ENCODE measurements around the gene NCK2. TPM values are rescaled to one million over a fixed set of nuclear protein-coding genes. Genes with fewer than 3 reads are reported as not detected.
"Not testable (repeated sequence)": the region's sequence is repeated elsewhere in the genome, so short reads cannot be mapped to it uniquely, and the experiment has no call there.

Gene NCK2
- total RNA-seq, 1 donor from 2014 or later, result 40.2 TPM

DNA sequence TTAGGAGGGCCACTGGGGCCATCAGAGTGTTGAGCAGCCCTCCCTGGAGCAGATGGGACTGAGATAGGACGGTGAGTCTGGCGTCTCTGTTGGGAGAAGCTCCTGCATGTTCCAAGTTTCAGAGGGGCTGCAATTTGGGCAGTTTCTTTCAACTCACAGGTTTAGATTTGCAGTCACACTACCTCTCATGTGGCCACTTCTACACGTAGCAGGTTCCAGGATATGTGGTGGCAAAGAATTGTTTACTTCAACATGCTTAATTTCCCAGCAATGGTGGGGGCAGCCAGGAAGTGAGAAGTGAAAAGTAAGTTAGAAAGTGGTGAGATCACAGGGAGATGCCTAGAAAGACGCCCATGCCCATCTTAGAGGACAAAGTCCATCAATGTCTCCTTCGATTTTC lies 9.3 kb downstream of the NCK2 start:
- no peak for DNase-seq (ENCODE audit: low read depth, low spot score)

DNA sequence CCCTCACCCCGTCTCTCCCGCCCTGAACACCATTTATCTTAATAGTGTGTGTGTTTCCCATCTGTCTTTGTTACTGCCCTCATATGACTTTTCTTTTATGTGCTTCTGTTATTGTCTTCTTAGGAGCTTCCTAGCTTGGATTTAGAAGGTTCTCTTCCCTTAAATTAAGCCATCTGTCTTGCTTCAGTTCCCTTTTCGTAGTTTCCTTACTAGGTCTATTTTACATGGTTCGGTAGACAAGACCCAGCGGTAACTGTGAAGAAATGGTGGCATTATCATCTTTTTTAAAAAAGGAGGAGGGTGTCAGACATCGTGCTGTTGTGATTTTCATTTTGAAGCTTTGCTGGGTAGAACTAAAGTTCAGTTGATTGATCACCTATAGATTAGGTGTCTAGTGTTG lies 10.3 kb downstream of the NCK2 start:
- DNase-seq (ENCODE audit: low read depth, low spot score), result no peak

DNA sequence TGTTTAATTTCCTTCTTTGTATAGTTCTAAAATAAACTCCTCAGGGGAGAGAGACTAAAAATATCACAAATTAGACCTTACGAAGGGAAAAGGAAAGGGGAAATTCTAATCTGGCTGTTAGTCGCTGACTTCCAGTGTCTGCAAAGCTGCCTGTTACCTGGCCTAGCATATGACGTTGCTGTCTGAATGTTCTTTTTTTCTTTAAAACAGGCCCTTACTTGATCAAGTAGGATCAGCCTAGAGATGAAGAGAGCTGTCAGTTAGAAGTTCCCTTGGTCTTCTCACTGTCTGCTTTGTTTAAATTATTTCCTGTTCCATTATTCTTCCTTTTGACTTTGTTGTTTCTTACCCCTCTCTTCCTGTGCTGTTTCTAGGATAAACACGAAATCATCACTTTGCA lies 11.2 kb downstream of the NCK2 start:
- DNase-seq (ENCODE audit: low read depth, low spot score), result no peak

- DNase-seq (ENCODE audit: low read depth, low spot score), result no peak
Observed at GRCh38 chr2:105756435-105756834, 11.7 kb downstream of the NCK2 start.

GRCh38 chr2:105756865-105757264 lies 12.2 kb downstream of the NCK2 start:
- not testable (repeated sequence) for DNase-seq (ENCODE audit: low read depth, low spot score)

- DNase-seq (ENCODE audit: low read depth, low spot score), result no peak
Observed at GRCh38 chr2:105757433-105757832, 12.7 kb downstream of the NCK2 start.

- DNase-seq (ENCODE audit: low read depth, low spot score), result no peak
Observed at GRCh38 chr2:105760191-105760590, 15.5 kb downstream of the NCK2 start.

DNA sequence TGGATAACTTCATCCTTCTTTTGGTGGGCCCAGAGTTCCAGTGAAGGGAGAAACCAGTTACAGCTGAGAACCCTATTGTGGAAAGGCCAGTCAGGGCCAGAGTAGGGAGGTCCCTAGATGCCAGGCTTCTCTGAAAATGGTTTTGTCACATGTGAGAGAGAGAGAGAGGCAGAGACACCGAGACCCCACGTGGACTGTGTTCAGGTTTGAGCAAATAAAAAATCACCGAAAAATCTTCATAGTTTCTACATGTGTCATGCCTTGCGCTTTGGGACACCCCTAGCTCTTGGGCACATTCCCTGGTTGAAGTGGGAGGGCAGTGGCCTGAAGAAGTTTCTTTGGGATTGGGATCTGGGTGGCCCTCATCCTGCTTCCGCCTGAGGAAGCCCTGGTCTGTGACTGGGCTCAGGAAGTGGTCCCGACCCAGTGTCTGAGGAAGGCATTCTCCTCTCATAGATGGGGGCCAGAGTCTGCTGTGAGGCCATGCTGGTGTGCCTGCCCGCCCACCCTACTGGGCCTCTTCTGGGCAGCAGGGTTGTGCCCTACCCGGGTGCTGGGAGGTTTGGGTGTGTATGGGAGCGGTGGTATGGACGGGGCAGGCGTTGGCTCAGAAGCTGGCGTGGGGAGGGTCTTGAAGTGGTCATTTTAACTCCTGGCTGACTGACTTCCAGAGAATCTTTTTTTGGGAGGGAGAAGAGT lies 16.1 kb downstream of the NCK2 start:
- no peak for DNase-seq (ENCODE audit: low read depth, low spot score)

DNA sequence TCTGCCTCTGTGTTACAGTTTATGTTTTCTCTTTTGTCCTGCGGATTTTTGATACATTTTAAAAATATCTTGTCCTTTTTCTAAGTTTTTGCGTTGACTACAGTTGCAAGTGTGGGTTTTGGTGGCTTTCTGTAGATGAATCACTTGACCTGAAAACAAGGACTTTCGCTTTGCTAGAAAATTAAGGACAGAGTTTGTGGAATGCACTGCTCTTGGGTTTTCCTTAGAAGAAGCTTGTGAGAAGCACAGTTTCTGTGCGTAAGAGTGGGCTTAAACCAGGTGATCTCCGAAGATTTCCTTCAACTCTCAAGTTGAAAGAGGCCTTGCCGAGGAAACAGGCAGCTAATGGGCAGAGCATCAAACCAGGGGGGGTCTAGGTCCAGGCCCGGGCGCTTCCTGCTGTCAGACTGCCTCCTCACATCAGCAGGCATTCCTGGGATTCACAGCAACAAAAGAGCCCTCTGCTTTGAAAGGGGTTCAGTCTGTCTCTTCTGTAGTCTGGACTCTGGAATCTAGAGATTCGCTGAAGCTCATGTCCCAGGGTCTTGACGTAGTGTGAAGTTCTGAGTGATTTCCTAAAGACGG lies 17.3 kb downstream of the NCK2 start:
- no peak for DNase-seq (ENCODE audit: low read depth, low spot score)

GRCh38 chr2:105763076-105763475 lies 18.4 kb downstream of the NCK2 start:
- no peak for DNase-seq (ENCODE audit: low read depth, low spot score)

GRCh38 chr2:105764059-105764458 lies 19.3 kb downstream of the NCK2 start:
- DNase-seq (ENCODE audit: low read depth, low spot score), result no peak

DNA sequence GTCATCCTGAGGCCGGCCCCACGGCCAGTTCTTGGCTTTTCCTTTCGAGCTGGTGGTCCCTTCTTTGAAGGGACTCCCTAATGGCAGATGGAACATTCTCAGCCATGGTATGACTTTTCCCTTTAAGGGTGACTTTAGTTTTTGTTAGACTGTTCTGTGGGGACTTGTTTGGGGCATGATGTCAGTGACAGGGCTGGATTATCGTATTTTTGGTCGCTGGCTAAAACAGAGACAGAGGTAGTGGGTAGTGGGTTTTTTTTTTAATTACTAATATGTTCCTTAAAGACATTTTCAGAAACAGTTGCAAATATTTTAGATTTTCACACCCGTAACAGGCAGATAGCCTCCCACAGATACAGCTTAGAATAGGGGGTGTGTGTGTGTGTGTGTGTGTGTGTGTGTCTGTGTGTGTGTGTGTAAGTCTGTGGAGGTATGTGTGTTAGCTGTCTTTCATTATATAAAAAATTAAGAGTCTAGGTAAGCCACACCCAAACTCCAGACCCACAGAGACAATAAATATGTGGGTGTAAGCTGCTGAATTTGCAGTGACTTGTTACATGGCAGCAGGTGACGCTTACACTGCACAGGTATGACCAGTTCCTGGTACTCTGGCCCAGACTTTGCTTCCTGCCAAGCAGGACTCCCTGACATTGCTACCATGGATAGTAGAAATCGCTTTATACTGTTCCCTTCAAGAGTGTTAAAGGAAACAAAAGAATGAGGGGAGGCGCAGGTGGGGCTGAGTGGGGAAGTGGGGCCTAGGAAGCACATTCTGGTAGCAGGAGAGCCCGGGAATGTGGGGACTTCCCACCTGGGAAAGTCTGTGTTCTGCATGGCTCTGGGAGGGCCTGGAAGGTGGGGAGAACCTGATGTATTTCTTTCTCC lies 20.9 kb downstream of the NCK2 start:
- no peak for DNase-seq (ENCODE audit: low read depth, low spot score)

DNA sequence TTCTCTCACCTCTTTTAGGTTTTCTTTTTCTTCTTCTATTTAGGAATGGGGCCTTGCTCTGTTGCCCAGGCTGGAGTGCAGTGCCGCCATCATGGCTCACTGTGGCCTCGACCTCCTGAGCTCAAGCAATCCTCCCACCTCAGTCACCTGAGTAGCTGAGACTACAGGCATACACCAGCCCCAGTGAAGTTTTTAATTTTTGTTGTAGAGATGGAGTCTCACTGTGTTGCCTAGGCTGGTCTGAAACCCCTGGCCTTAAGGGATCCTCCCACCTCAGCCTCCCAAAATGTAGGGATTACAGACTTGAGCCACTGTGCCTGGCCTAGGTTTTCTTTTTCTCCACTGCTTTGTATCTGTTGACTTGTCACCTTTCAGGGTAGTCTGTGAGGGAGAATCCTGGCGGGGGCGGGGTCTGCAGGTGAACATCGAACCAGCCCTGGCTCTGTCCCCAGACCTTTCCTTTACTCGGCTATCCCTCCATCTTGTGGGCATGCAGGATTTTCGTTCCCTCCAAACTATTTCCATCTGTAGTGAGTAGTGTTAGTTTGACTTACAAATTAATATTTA lies 21.7 kb downstream of the NCK2 start:
- DNase-seq (ENCODE audit: low read depth, low spot score), result no peak

- DNase-seq (ENCODE audit: low read depth, low spot score), result no peak
Observed at GRCh38 chr2:105768176-105768575, 23.5 kb downstream of the NCK2 start.

DNA sequence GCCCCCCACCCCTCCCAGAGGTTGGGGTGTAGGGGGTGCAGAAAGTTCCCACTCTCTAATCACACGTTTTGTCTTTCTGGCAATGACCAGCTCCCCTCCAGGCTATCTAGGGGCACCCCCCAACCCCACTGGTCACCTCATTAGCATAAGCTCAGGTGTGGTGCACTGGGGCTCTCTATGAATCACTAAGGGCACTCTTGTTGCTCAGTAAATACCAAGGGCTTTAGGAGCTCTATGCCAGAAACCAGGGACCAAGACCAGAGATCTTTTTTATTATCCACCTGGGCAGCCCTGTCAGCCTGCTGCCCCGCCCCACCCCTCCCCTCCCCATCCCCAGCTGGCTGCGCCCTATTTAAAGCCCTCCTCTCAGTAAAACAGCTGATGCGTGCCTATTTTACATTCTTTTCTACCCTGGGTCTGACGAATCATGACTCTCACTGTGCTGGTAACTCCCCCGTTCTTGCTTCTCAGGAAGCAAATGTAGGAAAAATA lies 24.3 kb downstream of the NCK2 start:
- no peak for DNase-seq (ENCODE audit: low read depth, low spot score)

DNA sequence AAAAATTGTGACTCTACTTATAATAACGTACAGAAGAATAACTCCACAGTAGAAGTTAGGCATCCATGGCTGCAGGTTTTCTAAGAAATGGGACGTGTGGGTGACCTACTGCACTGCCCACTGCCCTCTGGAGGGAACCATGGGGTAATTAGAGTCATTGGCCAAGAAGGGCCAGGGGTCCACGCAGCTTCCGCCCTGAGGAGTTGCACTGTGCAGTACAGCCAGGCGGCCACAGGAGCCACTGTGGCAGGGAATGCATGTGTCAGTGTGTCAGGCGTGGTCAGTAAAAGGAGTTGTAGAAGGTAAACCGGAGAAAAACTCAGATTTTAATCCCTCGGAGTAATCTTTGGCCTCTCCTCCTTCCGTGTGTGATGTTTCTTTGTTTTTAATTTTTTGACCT lies 24.8 kb downstream of the NCK2 start:
- no peak for DNase-seq (ENCODE audit: low read depth, low spot score)

DNA sequence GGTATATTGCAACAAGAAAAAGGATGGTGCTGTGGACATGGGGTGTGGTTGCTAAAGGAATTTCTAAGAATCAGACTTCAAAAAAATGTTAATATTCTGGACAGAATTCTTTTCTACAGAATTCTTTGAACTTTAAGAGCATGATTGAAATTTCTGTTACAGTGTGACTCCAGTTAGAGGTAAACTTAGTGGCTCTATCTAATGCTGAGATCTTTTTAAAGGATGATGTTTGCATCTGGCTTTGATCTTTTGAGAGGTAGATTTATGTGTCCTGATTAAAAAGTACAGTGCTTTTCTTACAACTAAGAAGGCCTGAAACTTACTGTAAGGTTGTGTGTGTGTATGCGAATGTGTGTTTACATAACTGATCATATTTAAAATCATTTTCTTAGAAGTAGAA lies 25.4 kb downstream of the NCK2 start:
- no peak for DNase-seq (ENCODE audit: low read depth, low spot score)

DNA sequence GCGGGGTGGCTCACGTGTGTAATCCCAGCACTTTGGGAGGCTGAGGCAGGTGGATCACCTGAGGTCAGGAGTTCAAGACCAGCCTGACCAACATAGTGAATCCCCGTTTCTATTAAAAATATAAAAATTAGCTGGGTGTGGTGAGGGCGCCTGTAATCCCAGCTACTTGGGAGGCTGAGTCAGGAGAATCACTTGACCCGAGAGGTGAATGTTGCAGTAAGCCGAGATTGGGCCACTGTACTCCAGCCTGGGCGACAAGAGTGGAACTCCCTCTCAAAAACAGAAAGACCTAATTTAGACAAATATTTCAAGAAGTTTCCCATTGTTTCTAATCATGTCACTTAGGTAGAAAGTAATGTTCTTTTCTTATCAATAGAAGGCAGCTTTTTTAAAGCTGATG lies 26.6 kb downstream of the NCK2 start:
- DNase-seq (ENCODE audit: low read depth, low spot score), result not testable (repeated sequence)

- no peak for DNase-seq (ENCODE audit: low read depth, low spot score)
Observed at GRCh38 chr2:105771836-105772235, 27.1 kb downstream of the NCK2 start.

DNA sequence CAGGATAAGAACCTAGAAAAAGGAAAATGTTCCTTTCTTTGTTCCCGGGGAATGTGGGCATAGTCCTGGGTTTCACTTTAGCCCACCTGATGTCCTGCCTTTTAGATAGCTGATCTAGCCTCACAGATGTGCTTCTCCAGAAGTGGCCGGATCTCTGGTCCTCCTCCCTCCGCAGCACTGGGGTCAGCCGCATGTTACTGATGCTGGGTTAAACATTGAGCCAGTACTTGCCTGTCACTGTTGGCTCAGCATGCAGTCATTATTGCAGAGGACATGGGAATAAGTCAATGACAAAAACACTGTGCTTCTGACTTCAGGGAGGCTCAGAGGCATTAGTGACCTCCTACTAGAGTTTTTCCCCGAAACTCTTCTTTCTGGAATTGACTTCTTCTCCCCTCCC lies 27.6 kb downstream of the NCK2 start:
- DNase-seq (ENCODE audit: low read depth, low spot score), result no peak

- no peak for DNase-seq (ENCODE audit: low read depth, low spot score)
Observed at GRCh38 chr2:105773568-105773967, 28.9 kb downstream of the NCK2 start.

- no peak for DNase-seq (ENCODE audit: low read depth, low spot score)
Observed at GRCh38 chr2:105774781-105775337, 30.1 kb downstream of the NCK2 start.

All from pulmonary artery endothelial cell (primary cell).